Ishikawa (cell line): ENCODE results near the gene ADAMTS12.

Experiments
- CEBPB ChIP-seq: IDR thresholded peaks from 2 replicates; pipeline ENCODE4 v1.6.1; 2012
- CREB1 ChIP-seq: IDR thresholded peaks from 2 replicates; pipeline ENCODE4 v1.6.1; 2012; ENCODE audit warnings: low read depth
- EP300 ChIP-seq: IDR thresholded peaks from 2 replicates; pipeline ENCODE4 v1.6.1; 2012; ENCODE audit warnings: borderline replicate concordance
- FOXM1 ChIP-seq: IDR thresholded peaks from 2 replicates; pipeline ENCODE4 v1.6.1; 2012; ENCODE audit warnings: low read depth, borderline replicate concordance
- RAD21 ChIP-seq: IDR thresholded peaks from 2 replicates; pipeline ENCODE4 v1.6.1; 2012; ENCODE audit warnings: low read depth
- TAF1 ChIP-seq: IDR thresholded peaks from 2 replicates; pipeline ENCODE4 v1.6.1; 2012; ENCODE audit warnings: low read depth, mild to moderate bottlenecking
- TCF12 ChIP-seq: IDR thresholded peaks from 2 replicates; pipeline ENCODE4 v1.6.1; 2012; ENCODE audit warnings: low read depth
- USF1 ChIP-seq: IDR thresholded peaks from 2 replicates; pipeline ENCODE4 v1.6.1; 2012
- YY1 ChIP-seq: IDR thresholded peaks from 2 replicates; pipeline ENCODE4 v1.6.1; 2012; ENCODE audit warnings: low read depth
- TF ChIP-seq, protein P1 (sequence below): IDR thresholded peaks from 2 replicates; pipeline ENCODE4 v1.6.1; 2012

- TF ChIP-seq, protein P1, sequence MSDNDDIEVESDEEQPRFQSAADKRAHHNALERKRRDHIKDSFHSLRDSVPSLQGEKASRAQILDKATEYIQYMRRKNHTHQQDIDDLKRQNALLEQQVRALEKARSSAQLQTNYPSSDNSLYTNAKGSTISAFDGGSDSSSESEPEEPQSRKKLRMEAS, result no peak
- TF ChIP-seq YY1, result no peak
- TF ChIP-seq CEBPB, result no peak
- no peak for TF ChIP-seq FOXM1
- no peak for TF ChIP-seq TCF12
- TF ChIP-seq CREB1, result no peak
- TF ChIP-seq EP300, result no peak
- TF ChIP-seq USF1, result no peak
- no peak for TF ChIP-seq TAF1
- TF ChIP-seq RAD21, result no peak
These were observed 384.4 kb downstream of the ADAMTS12 start for GRCh38 chr5:33507426-33507825.
